ENCODE data around the gene DLGAP4. TPM values are rescaled to one million over a fixed set of nuclear protein-coding genes. Genes with fewer than 3 reads are reported as not detected.

Gene DLGAP4
- total and polyA plus RNA-seq, 9 of the 15 experiments (the other 6 are each of a cell fraction or from before 2014, with no cell fraction given), result 0.31 to 34.1 (median 4.5) TPM

DNA sequence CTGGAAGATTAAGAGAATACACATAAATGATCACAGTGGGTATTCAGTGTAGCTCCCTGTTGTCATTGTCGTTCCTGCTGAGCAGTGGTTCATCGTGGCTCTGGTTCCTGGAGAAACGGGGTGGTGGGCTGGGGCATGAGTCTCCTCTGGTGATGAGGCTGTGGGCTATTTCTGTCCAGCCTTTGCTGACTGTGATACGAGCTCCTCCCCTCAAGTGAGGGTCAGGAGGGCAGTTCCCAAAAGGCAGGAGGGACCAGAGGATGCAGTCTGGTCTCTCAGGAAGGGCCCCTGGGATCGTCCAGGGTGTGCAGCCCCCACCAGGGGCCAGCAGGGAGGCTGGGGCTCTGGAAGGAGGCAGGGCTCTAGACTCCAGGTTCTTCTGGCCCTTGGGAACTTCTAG lies 31.1 kb upstream of the DLGAP4 start:
- ChIA-PET CTCF (ENCODE audit: low intra/inter-chr PET ratio) (no interaction called here), POLR2A (interaction anchor here (0.6 to 1.3 kb wide), 2 partner anchors 10 to 77 kb away, joined by 3 to 4 read pairs; no protein-coding TSS in a partner anchor)
- no peak for FAIRE-seq
- in situ Hi-C loops (cut with MboI) (no loop called here), intact Hi-C loops (cut with micrococcal nuclease) (no loop called here)
- no peaks in the 10 kb centered on the region for H3K36me3 ChIP-seq (ENCODE audit: control insufficient read depth, insufficient read depth, low read length)
- H3K4me2 ChIP-seq (ENCODE audit: insufficient read depth, low read length), result no peak overlapping the region
- no TSS peak for BruUV-seq (replicated peaks)
- peaks cover 0 to 3% of the 10 kb centered on the region in 2 experiments; a peak in 1 of 5 replicates for H3K4me1 ChIP-seq (replicated peaks in 1 of 2; ENCODE audit: control insufficient read depth in 2 of 2, insufficient read depth in 2 of 2, low read length in 2 of 2)
- 0% methylated on average over 5 of the region's 5 CpGs for WGBS (ENCODE audit: insufficient coverage, low coverage, missing lambda C conversion rate)
- peaks cover 24 to 71% of the 10 kb centered on the region in 2 experiments for H3K27me3 ChIP-seq (ENCODE audit: control insufficient read depth in 2 of 2, insufficient read depth in 2 of 2, low read length in 2 of 2)
- H2AFZ ChIP-seq (ENCODE audit: low read depth, low read length), result no peak overlapping the region
- ATAC-seq, result no peak
- no peak overlapping the region for H3K27ac ChIP-seq (ENCODE audit: extremely low read depth, low read depth, low read length)
- H3K79me2 ChIP-seq (ENCODE audit: control insufficient read depth, insufficient read depth, low read length), result no peaks in the 10 kb centered on the region
- DNase-seq (ENCODE audit: extremely low read depth in 1 of 4, low spot score in 3 of 4), result no peak
- TF ChIP-seq EP400 (IDR thresholded peaks at IDR 0.05) (no peak), NR2C1 (IDR thresholded peaks at IDR 0.05) (no peak), NR2C1 (tag; IDR thresholded peaks at IDR 0.05) (0 out of 2 replicates have a peak, but pooled peaks have one; percentile 0)
- H3K9me3 ChIP-seq (replicated peaks; ENCODE audit: control insufficient read depth, insufficient read depth, low read depth, low read length), result no peaks in the 10 kb centered on the region
- no peak overlapping the region for H3K9ac ChIP-seq (ENCODE audit: insufficient read depth in 1 of 2, low read depth in 2 of 2, low read length in 2 of 2)
- no peak overlapping the region for H3K4me3 ChIP-seq
- no peaks in the 10 kb centered on the region for H3K9me1 ChIP-seq (ENCODE audit: control insufficient read depth, insufficient read depth, low read length)
- 0 out of 2 replicates have a peak, but pooled peaks cover 10% of the 10 kb centered on the region for H4K20me1 ChIP-seq (replicated peaks; ENCODE audit: control insufficient read depth, insufficient read depth, low read length)

- Histone ChIP-seq H3K4me3 (no peak overlapping the region), H3K4me2 (ENCODE audit: insufficient read depth, low read length) (no peak overlapping the region), H3K9ac (ENCODE audit: insufficient read depth in 1 of 2, low read depth in 2 of 2, low read length in 2 of 2) (no peak overlapping the region), H3K9me1 (ENCODE audit: control insufficient read depth, insufficient read depth, low read length) (no peaks in the 10 kb centered on the region), H3K27me3 (ENCODE audit: control insufficient read depth in 2 of 2, insufficient read depth in 2 of 2, low read length in 2 of 2) (peaks cover 25 to 71% of the 10 kb centered on the region in 2 experiments), H2AFZ (ENCODE audit: low read depth, low read length) (no peak overlapping the region), H3K9me3 (replicated peaks; ENCODE audit: control insufficient read depth, insufficient read depth, low read depth, low read length) (no peaks in the 10 kb centered on the region), H3K79me2 (ENCODE audit: control insufficient read depth, insufficient read depth, low read length) (no peaks in the 10 kb centered on the region), H3K27ac (ENCODE audit: extremely low read depth, low read depth, low read length) (no peak overlapping the region), H4K20me1 (replicated peaks; ENCODE audit: control insufficient read depth, insufficient read depth, low read length) (0 out of 2 replicates have a peak, but pooled peaks cover 10% of the 10 kb centered on the region), H3K36me3 (ENCODE audit: control insufficient read depth, insufficient read depth, low read length) (no peaks in the 10 kb centered on the region), H3K4me1 (replicated peaks in 1 of 2; ENCODE audit: control insufficient read depth in 2 of 2, insufficient read depth in 2 of 2, low read length in 2 of 2) (peaks cover 0 to 3% of the 10 kb centered on the region in 2 experiments; a peak in 1 of 5 replicates)
- intact Hi-C loops (cut with micrococcal nuclease) (no loop called here), in situ Hi-C loops (cut with MboI) (no loop called here)
- ChIA-PET POLR2A (interaction anchor here (1.3 kb wide), 1 partner anchor 10 kb away, joined by 4 read pairs; no protein-coding TSS in a partner anchor), CTCF (ENCODE audit: low intra/inter-chr PET ratio) (no interaction called here)
- TF ChIP-seq PATZ1 (CRISPR knock-in tag; IDR thresholded peaks at IDR 0.05; ENCODE audit: borderline replicate concordance) (no peak), DNMT1 (IDR thresholded peaks at IDR 0.05) (no peak), ERF (CRISPR knock-in tag; IDR thresholded peaks at IDR 0.05) (no peak), ZFP36 (IDR thresholded peaks at IDR 0.05; ENCODE audit: low read depth, low read length, partially characterized antibody) (peak; percentile 35)
- ATAC-seq (no peak), DNase-seq (ENCODE audit: extremely low read depth in 1 of 4, low spot score in 3 of 4) (no peak), FAIRE-seq (no peak)
- no TSS peak for BruUV-seq (replicated peaks)
- 0% methylated on average over 12 of the region's 12 CpGs for WGBS (ENCODE audit: insufficient coverage, low coverage, missing lambda C conversion rate)
These were observed 30.5 kb upstream of the DLGAP4 start for GRCh38 chr20:36275441-36276189.

Measured in K562 (cell line).